Activated CD4-positive, alpha-beta T cell treated with anti-CD3 and anti-CD28 coated beads, Interleukin-2, amount 10 ng/mL, durations not matched to agents 7 days and 5 days (primary cell): ENCODE measurements around the gene OR10A3. TPM values are rescaled to one million over a fixed set of nuclear protein-coding genes. Genes with fewer than 3 reads are reported as not detected.
A peak's percentile ranks its signal among the peaks of the same experiment; 100 is the strongest.
"Not testable (repeated sequence)": the region's sequence is repeated elsewhere in the genome, so short reads cannot be mapped to it uniquely, and the experiment has no call there.

Experiments
- CTCF ChIA-PET: fragments of 350-600 bp; sonication (Branson Sonifier 250); formaldehyde crosslinking; loops from one replicate; lab custom pipeline; 2021; ENCODE audit warnings: antibody characterized with exemption; lab: Charles Lee
- POLR2A ChIA-PET: fragments of 350-600 bp; sonication (Branson Sonifier 250); formaldehyde crosslinking; loops from one replicate; lab custom pipeline; 2021; ENCODE audit warnings: antibody characterized with exemption; lab: Charles Lee
- DNase-seq: peaks from one replicate; pipeline ENCODE4 v3.0.0-alpha.2; 2020
- H3K27ac Mint-ChIP-seq: one replicate; pipeline ENCODE4 v1.8.0; 2021; ENCODE audit warnings: mild to moderate bottlenecking, moderate library complexity, mixed read lengths
- H3K27me3 Mint-ChIP-seq: one replicate; pipeline ENCODE4 v1.8.0; 2021; ENCODE audit warnings: mixed read lengths
- H3K36me3 Mint-ChIP-seq: one replicate; pipeline ENCODE4 v1.8.0; 2021; ENCODE audit warnings: low read depth, mixed read lengths
- H3K4me1 Mint-ChIP-seq: one replicate; pipeline ENCODE4 v1.8.0; 2021; ENCODE audit warnings: mixed read lengths
- H3K4me3 Mint-ChIP-seq: one replicate; pipeline ENCODE4 v1.8.0; 2021; ENCODE audit warnings: mild to moderate bottlenecking, moderate library complexity, mixed read lengths
- H3K9me3 Mint-ChIP-seq: one replicate; pipeline ENCODE4 v1.8.0; 2021; ENCODE audit warnings: mixed read lengths
- total RNA-seq, 2 experiments: library from RNA; stranded (reverse); gene quantifications; one replicate each; pipeline ENCODE4 v1.2.3, GENCODE V29; 2021

OR10A3 gene, protein sequence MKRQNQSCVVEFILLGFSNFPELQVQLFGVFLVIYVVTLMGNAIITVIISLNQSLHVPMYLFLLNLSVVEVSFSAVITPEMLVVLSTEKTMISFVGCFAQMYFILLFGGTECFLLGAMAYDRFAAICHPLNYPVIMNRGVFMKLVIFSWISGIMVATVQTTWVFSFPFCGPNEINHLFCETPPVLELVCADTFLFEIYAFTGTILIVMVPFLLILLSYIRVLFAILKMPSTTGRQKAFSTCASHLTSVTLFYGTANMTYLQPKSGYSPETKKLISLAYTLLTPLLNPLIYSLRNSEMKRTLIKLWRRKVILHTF
- total RNA-seq: not detected

GRCh38 chr11:7941608-7942007 lies at the start of gene OR10A3:
Gene OR10A3 (minus strand): TSS chr11:7941708. CDS start chr11:7939520, 2,188 bp downstream.
- H3K27me3 Mint-ChIP-seq: no peaks in the 10 kb centered on the region

DNA sequence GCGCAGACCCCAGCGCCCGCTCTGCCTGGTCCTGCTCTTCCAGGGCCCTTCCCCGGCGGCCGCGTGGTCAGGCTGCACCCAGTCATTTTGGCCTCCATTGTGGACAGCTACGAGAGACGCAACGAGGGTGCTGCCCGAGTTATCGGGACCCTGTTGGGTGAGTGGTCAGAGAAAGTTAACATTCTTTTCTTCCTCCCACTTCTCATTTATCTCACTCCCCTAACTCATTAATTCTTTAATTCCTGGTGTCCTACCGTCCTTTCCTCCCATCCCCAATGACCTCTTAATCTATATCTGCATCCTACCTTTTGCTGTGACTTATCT lies 46.0 kb upstream of the OR10A3 start:
- H3K4me1 Mint-ChIP-seq: peaks cover 48% of the 10 kb centered on the region
- CTCF ChIA-PET: interaction anchor here (0.7 to 1.9 kb wide), 14 partner anchors 10 to 1609 kb away, joined by 3 to 7 read pairs (median 4); no protein-coding TSS in a partner anchor
- DNase-seq, H3K9me3 Mint-ChIP-seq, POLR2A ChIA-PET, H3K27me3 Mint-ChIP-seq: not testable (repeated sequence)
- peaks cover 31% of the 10 kb centered on the region for H3K36me3 Mint-ChIP-seq
- H3K27ac Mint-ChIP-seq: peak overlapping the region; percentile 94
- peak overlapping the region; percentile 94 for H3K4me3 Mint-ChIP-seq

More at GRCh38 chr11:7941608-7942007, at the start of gene OR10A3:
- H3K36me3 Mint-ChIP-seq: no peaks in the 10 kb centered on the region
- peaks cover 17% of the 10 kb centered on the region for H3K9me3 Mint-ChIP-seq
- POLR2A ChIA-PET: no interaction called here
- CTCF ChIA-PET: no interaction called here
- no peak for DNase-seq
- no peak within 1 kb of the TSS for H3K4me3 Mint-ChIP-seq
- H3K4me1 Mint-ChIP-seq: no peaks in the 10 kb centered on the region
- no peak within 1 kb of the TSS for H3K27ac Mint-ChIP-seq

DNA sequence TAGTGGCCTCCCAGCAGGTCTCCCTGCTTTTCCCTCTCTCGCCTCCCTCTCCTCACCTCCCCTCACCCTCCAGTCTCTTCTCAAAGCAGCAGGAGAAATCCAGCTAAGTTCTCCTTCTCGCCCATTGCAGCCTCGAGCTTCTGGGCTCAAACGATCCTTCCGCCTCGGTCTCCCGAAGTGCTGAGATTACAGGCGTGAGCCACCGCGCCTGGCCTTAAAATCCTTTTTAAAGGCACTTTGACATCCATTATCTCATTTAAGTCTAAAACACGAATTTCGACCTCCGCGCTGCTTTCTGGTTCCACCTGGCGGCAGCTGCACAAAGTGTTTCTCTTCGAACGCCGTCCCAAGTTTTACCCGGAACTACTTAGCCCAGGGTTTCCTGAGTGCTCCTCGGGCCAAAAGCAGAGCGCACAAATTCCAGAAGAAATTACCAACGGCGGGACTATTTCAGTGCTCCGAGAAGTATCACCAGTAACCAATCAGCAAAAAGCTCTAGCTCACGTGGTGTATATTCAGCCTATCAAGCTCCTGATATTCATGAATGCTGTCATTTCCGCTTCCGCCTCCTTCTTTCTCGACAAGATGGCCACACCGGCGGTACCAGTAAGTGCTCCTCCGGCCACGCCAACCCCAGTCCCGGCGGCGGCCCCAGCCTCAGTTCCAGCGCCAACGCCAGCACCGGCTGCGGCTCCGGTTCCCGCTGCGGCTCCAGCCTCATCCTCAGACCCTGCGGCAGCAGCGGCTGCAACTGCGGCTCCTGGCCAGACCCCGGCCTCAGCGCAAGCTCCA lies 45.5 kb upstream of the OR10A3 start, which contains the start of gene EIF3F:
Gene EIF3F (plus strand): TSS at position 570 of the 792 bp plus-strand sequence. CDS start 16 bp downstream, at position 586.
- no peaks in the 10 kb centered on the region for H3K27me3 Mint-ChIP-seq
- peaks cover 48% of the 10 kb centered on the region for H3K4me1 Mint-ChIP-seq
- peak within 1 kb of the TSS; percentile 94 for H3K27ac Mint-ChIP-seq
- H3K36me3 Mint-ChIP-seq: peaks cover 25% of the 10 kb centered on the region
- ChIA-PET POLR2A (interaction anchor here (0.6 kb wide), 1 partner anchor 103 kb away, joined by 3 read pairs; no protein-coding TSS in a partner anchor), CTCF (interaction anchor here (0.7 to 1.9 kb wide), 17 partner anchors 10 to 1608 kb away, joined by 3 to 7 read pairs (median 4); no protein-coding TSS in a partner anchor)
- H3K4me3 Mint-ChIP-seq: peak within 1 kb of the TSS; percentile 94
- no peaks in the 10 kb centered on the region for H3K9me3 Mint-ChIP-seq
- peak; percentile 97 for DNase-seq

- Mint-ChIP-seq H3K27me3 (no peaks in the 10 kb centered on the region), H3K4me3 (no peak overlapping the region), H3K4me1 (peaks cover 27% of the 10 kb centered on the region), H3K9me3 (no peaks in the 10 kb centered on the region), H3K27ac (no peak overlapping the region), H3K36me3 (peaks cover 3% of the 10 kb centered on the region)
- no peak for DNase-seq
- ChIA-PET CTCF (no interaction called here), POLR2A (no interaction called here)
Observed at GRCh38 chr11:7983832-7984590, 42.5 kb upstream of the OR10A3 start.

- Mint-ChIP-seq H3K4me3 (no peak overlapping the region), H3K36me3 (no peaks in the 10 kb centered on the region), H3K27ac (no peak overlapping the region), H3K27me3 (no peaks in the 10 kb centered on the region), H3K4me1 (peaks cover 13% of the 10 kb centered on the region), H3K9me3 (no peaks in the 10 kb centered on the region)
- POLR2A ChIA-PET: no interaction called here
- CTCF ChIA-PET: interaction anchor here (1.1 kb wide), 1 partner anchor 18 kb away, joined by 3 read pairs; no protein-coding TSS in a partner anchor
- no peak for DNase-seq
Observed at GRCh38 chr11:7982582-7983119, 41.1 kb upstream of the OR10A3 start.

- Mint-ChIP-seq H3K9me3 (no peaks in the 10 kb centered on the region), H3K4me3 (no peak overlapping the region), H3K27me3 (no peaks in the 10 kb centered on the region), H3K4me1 (peaks cover 10% of the 10 kb centered on the region), H3K36me3 (no peaks in the 10 kb centered on the region), H3K27ac (no peak overlapping the region)
- no peak for DNase-seq
- ChIA-PET POLR2A (no interaction called here), CTCF (interaction anchor here (1.1 kb wide), 1 partner anchor 17 kb away, joined by 3 read pairs; no protein-coding TSS in a partner anchor)
Observed at GRCh38 chr11:7981619-7982157, 40.2 kb upstream of the OR10A3 start.

GRCh38 chr11:7977232-7977917 lies 35.9 kb upstream of the OR10A3 start:
- Mint-ChIP-seq H3K27me3 (no peaks in the 10 kb centered on the region), H3K9me3 (no peaks in the 10 kb centered on the region), H3K36me3 (no peaks in the 10 kb centered on the region), H3K4me1 (no peaks in the 10 kb centered on the region), H3K27ac (no peak overlapping the region), H3K4me3 (no peak overlapping the region)
- DNase-seq: no peak
- POLR2A ChIA-PET: no interaction called here
- CTCF ChIA-PET: interaction anchor here (1.4 kb wide), 1 partner anchor 9 kb away, joined by 7 read pairs; the partner anchor contains the start of gene EIF3F

DNA sequence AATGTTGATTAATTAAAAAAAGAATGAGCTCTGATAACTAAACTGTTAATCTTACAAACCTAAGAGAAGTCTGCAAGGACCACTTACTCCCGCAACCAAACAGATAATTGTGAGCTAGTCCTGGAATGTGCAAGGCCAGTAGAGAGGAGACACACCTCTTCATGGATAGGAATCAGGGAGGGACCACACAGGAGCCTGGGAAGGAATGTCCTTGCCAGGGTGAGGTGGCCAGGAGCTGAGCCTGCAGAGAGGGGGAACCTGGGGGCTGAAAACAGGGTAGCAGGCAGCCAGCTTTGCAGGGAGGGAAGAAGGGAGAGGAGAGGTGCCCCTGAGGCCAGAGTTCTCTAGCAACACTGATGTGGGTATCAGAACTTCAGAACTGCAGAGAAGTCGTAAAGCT lies 33.2 kb upstream of the OR10A3 start:
- H3K4me1 Mint-ChIP-seq: no peaks in the 10 kb centered on the region
- no peaks in the 10 kb centered on the region for H3K36me3 Mint-ChIP-seq
- CTCF ChIA-PET: interaction anchor here (0.8 to 0.9 kb wide), 2 partner anchors 11 to 12 kb away, joined by 3 to 4 read pairs; partner anchors contain the start of gene EIF3F
- DNase-seq: no peak
- POLR2A ChIA-PET: no interaction called here
- H3K27ac Mint-ChIP-seq: no peak overlapping the region
- H3K27me3 Mint-ChIP-seq: no peaks in the 10 kb centered on the region
- H3K4me3 Mint-ChIP-seq: no peak overlapping the region
- no peaks in the 10 kb centered on the region for H3K9me3 Mint-ChIP-seq

DNA sequence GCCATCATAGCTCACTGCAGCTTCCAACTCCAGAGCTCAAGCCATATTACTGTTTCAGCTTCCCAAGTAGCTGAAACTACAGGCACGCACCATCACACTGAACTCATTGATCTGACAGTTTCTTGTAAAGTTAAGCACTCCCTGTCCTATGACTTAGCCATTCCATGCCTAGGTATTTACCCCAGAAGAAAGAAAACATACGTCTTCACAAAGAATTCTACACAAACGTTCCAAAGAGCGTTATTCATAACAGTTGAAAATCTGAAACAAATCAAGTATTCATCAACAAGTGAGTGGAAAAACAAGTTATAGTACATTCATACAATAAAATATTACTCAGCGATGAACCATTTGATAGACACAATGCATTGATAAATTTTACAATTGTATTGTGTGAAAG lies 31.5 kb upstream of the OR10A3 start:
- no peak for DNase-seq
- Mint-ChIP-seq H3K4me1 (no peaks in the 10 kb centered on the region), H3K27ac (no peak overlapping the region), H3K9me3 (no peaks in the 10 kb centered on the region), H3K36me3 (no peaks in the 10 kb centered on the region), H3K4me3 (no peak overlapping the region), H3K27me3 (peaks cover 5% of the 10 kb centered on the region)
- CTCF ChIA-PET: no interaction called here
- POLR2A ChIA-PET: no interaction called here

DNA sequence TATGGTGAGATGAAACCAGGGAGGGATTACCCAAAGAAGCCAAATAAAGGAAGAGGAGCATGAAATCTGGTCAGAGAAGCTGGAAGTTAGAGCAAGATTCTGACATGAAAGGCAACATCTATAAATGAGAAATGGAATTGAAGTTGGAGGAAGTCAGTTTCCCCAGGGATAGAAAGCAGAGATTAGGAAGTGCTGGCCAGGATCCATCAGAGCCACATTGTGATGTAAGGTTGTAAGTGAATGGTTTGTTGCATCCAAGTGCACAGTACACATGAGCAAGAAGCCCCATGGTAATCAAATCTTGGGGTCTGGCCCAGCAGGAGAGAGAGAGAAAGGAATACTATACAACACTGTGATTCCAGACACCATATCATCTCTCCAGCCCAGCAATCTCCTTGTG lies 30.3 kb upstream of the OR10A3 start:
- H3K27ac Mint-ChIP-seq: no peak overlapping the region
- ChIA-PET CTCF (no interaction called here), POLR2A (no interaction called here)
- H3K4me1 Mint-ChIP-seq: no peaks in the 10 kb centered on the region
- DNase-seq: no peak
- H3K4me3 Mint-ChIP-seq: no peak overlapping the region
- no peaks in the 10 kb centered on the region for H3K9me3 Mint-ChIP-seq
- H3K36me3 Mint-ChIP-seq: no peaks in the 10 kb centered on the region
- H3K27me3 Mint-ChIP-seq: peaks cover 5% of the 10 kb centered on the region

- CTCF ChIA-PET: no interaction called here
- Mint-ChIP-seq H3K9me3 (no peaks in the 10 kb centered on the region), H3K4me3 (no peak overlapping the region), H3K27me3 (peaks cover 5% of the 10 kb centered on the region), H3K36me3 (no peaks in the 10 kb centered on the region), H3K4me1 (no peaks in the 10 kb centered on the region), H3K27ac (no peak overlapping the region)
- POLR2A ChIA-PET: no interaction called here
- DNase-seq: no peak
Observed at GRCh38 chr11:7969756-7970646, 28.5 kb upstream of the OR10A3 start.
